Skeletal muscle cell (primary cell): ENCODE results near the gene EPB41L3.

ENCODE experiments used
- DNase-seq: peaks from one replicate; pipeline ENCODE4 v3.0.0-alpha.2; 2010; ENCODE audit warnings: low read depth
- H3K4me3 ChIP-seq: 2 replicates; pipeline ENCODE4 v1.5.1; 2011; ENCODE audit warnings: low read depth, mild to moderate bottlenecking, control low read depth, low read length, moderate library complexity

The EPB41L3 gene

GRCh38 chr18:5462227-5462626 lies 81.6 kb downstream of the EPB41L3 start:
- DNase-seq, result no peak
- H3K4me3 ChIP-seq, result no peak overlapping the region

DNA sequence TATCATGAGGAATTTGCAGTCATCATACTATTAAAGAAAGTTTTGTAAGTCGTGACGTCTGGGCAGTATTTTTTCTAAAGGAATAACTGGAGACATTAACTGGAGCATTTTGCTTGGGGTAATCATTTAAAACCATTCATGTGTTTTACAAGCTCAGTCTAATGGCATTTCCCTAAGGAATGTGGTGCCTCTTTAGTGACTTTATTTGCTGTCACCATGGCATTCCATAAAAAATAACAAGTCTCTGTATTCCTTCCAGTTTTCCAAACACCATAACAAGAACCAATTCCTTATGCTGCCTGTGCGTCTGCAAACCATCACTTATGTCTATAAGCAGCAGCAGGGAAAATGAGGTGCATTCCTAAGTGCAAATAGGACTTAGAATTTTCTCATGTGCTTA lies 82.8 kb downstream of the EPB41L3 start:
- DNase-seq, result no peak
- H3K4me3 ChIP-seq, result no peak overlapping the region

- DNase-seq, result no peak
- H3K4me3 ChIP-seq, result no peak overlapping the region
Observed at GRCh38 chr18:5457462-5457957, 86.3 kb downstream of the EPB41L3 start.

GRCh38 chr18:5456577-5457461 lies 87.0 kb downstream of the EPB41L3 start:
- DNase-seq, result peak; percentile 45
- peak overlapping the region; percentile 2 for H3K4me3 ChIP-seq

- H3K4me3 ChIP-seq, result no peak overlapping the region
- DNase-seq, result peak; percentile 88
Observed at GRCh38 chr18:5455674-5456073, 88.1 kb downstream of the EPB41L3 start.

- DNase-seq, result no peak
- H3K4me3 ChIP-seq, result no peak overlapping the region
Observed at GRCh38 chr18:5452943-5453443, 90.8 kb downstream of the EPB41L3 start.

- DNase-seq, result no peak
- H3K4me3 ChIP-seq, result no peak overlapping the region
Observed at GRCh38 chr18:5451871-5452270, 91.9 kb downstream of the EPB41L3 start.

GRCh38 chr18:5451150-5451549 lies 92.6 kb downstream of the EPB41L3 start:
- no peak for DNase-seq
- H3K4me3 ChIP-seq, result no peak overlapping the region

DNA sequence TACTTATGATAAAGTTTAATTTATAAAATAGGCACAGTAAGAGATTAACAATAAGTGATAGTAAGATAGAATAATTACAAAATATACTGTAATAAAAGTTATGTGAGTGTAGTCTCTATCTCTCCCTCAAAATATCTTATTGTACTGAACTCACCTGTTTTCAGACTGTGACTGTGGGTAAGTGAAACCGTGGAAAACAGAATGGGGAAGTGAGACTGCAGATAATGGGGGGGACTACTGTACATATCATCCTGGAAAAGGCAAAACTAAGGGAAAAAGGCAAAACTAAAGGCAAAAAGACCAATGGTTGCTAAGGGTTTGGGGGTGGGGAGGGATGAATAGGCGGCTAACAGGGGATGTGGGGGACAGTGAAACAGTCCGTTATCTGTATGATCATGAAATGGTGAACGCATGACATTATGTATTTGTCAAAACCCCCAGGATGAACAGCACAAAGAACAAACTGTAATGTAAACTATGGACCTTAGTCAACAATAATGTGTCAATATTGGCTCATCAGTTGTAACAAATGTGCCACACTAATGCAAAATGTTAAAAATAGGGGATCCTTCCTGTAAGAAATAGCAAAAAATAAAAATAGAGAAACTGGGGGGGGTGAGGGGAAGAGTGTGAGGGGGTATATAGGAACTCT lies 93.8 kb downstream of the EPB41L3 start:
- no peak overlapping the region for H3K4me3 ChIP-seq
- no peak for DNase-seq

DNA sequence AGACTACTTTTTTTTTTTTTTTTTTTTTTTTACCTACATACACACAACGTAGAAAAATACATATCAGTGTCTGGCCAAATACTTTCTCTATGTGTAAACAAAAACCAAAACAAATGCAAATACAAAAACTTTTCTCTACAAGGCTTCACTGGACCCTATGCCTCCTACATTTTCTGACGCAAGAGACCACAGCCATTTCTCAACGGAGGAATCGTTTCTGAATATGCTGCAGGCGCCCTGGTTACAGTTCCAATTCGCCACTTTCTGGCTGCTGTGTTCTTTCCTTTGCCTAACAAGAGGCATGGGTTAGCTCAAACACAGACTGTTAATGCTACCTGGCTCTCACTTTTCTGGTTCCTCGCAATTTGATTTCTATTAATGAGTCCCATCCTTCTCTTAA lies 96.4 kb downstream of the EPB41L3 start:
- no peak overlapping the region for H3K4me3 ChIP-seq
- no peak for DNase-seq

GRCh38 chr18:5444847-5445246 lies 99.0 kb downstream of the EPB41L3 start:
- H3K4me3 ChIP-seq, result no peak overlapping the region
- DNase-seq, result no peak

GRCh38 chr18:5444269-5444668 lies 99.5 kb downstream of the EPB41L3 start:
- no peak overlapping the region for H3K4me3 ChIP-seq
- DNase-seq, result no peak

- H3K4me3 ChIP-seq, result no peak overlapping the region
- DNase-seq, result no peak
Observed at GRCh38 chr18:5439986-5440696, 103.7 kb downstream of the EPB41L3 start.

GRCh38 chr18:5434425-5434824 lies 109.4 kb downstream of the EPB41L3 start:
- no peak overlapping the region for H3K4me3 ChIP-seq
- DNase-seq, result no peak

- H3K4me3 ChIP-seq, result no peak overlapping the region
- DNase-seq, result no peak
Observed at GRCh38 chr18:5431836-5432575, 111.8 kb downstream of the EPB41L3 start.

DNA sequence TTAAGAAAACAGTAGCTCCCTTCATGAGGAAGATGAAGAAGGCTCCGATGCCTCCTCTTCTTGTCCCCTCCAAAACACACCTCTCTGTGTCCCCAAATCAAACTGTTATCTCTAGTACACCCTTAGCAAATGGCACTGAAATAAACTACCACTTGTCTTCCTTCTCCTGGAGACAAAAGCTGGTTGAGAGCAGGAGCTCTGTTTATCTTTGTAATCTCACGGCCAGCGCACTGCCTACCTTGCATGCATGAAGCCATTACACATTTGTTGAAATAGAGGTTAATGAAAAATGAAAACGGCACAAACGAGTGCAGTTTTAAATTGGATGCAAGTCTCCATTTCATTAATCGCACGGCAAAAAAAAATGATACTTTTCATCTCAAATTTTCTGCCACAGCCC lies 113.7 kb downstream of the EPB41L3 start:
- no peak overlapping the region for H3K4me3 ChIP-seq
- no peak for DNase-seq

DNA sequence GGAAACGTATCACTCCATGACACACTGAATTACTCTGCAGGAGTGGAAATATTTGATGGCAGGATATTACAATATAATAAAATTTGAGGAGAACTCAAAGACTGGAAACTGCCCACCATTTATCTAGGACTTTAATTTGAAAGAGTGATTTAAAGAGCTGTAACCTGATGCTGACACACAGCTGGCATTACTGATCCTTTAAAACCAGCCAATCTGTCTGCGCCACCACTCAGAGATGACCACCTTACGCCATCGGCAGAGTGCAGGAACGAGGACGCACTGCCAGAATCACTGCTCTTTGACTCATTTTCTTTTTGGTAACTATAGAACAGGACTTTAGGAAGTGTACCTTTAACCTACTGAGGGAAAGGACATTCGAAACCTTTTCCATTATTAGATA lies 114.1 kb downstream of the EPB41L3 start:
- DNase-seq, result no peak
- no peak overlapping the region for H3K4me3 ChIP-seq

GRCh38 chr18:5425721-5426120 lies 118.1 kb downstream of the EPB41L3 start:
- no peak overlapping the region for H3K4me3 ChIP-seq
- DNase-seq, result no peak

DNA sequence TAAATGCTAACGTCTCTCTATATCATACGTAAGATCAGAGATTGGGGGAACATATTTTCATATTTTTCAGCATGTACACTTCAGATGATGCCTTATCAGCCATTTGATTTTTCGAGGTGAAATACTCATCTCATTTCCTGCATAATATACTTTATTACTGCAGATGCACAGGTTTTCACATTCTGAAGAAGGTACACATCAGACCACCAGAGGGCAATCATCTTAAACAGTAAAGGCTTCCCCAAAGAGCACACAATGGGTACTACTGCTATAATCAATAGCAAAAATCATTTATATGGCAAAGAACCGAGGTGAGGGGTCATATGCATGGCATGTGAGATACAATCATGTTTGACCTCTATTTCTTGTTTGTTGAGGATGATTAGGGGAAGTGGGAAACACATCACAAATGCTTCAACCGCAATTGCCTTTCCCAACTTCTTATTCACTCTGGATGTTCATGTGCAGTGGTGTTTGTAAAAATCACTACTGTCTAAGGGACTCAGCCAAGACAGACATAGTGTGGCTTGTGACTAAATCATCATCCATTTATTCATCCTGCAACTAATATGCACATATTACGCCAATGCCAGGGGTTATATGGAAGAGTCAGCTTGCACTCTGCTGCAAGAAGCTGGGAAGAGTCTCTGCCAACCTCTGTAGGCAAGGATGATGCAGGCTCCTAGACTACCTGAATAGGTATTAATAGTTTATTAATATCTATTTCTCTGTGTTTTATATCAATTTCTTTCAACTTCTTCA lies 118.7 kb downstream of the EPB41L3 start:
- H3K4me3 ChIP-seq, result no peak overlapping the region
- DNase-seq, result no peak
